GM12878 (cell line): ENCODE data around the gene MBOAT1.

ENCODE experiments used
- ATF3 ChIP-seq: IDR thresholded peaks from 2 replicates; pipeline ENCODE4 v1.6.1; 2011; ENCODE audit warnings: low read depth, mild to moderate bottlenecking, low read length, moderate library complexity, borderline replicate concordance; ENCODE audit errors: extremely low read depth
- CBFB ChIP-seq: IDR thresholded peaks from 2 replicates; pipeline ENCODE4 v1.6.1; 2016; ENCODE audit warnings: antibody characterized with exemption, low read depth
- CEBPB ChIP-seq, 2 experiments: fragments of 150-350 bp in 1 of 2; IDR thresholded peaks; 2 replicates each; pipeline ENCODE4 v1.6.1; 2012 to 2014; ENCODE audit warnings: low read depth in 2 of 2, low read length in 2 of 2, borderline replicate concordance in 1 of 2, inconsistent platforms in 1 of 2
- CHD1 ChIP-seq: IDR thresholded peaks from 2 replicates; pipeline ENCODE4 v1.6.1; 2012; ENCODE audit warnings: low read depth, low read length, improper control_type of control experiment
- CREM ChIP-seq: IDR thresholded peaks from 2 replicates; pipeline ENCODE4 v1.6.1; 2014; ENCODE audit warnings: antibody characterized with exemption, low read depth
- CTCF ChIP-seq, 3 experiments: IDR thresholded peaks in 2 of 3; conservative IDR thresholded peaks in 1 of 3; 2 replicates each; pipeline ENCODE4 v1.5.1; 2011; ENCODE audit warnings: low read depth in 3 of 3, low read length in 3 of 3, mild to moderate bottlenecking in 3 of 3, control low read depth in 2 of 3, moderate library complexity in 2 of 3, inconsistent platforms in 1 of 3, mixed read lengths in 1 of 3; ENCODE audit not compliant: control insufficient read depth in 2 of 3, insufficient read depth in 1 of 3; ENCODE audit errors: extremely low read depth in 1 of 3
- EZH2 ChIP-seq: IDR thresholded peaks from 2 replicates; pipeline ENCODE4 v1.6.1; 2012; ENCODE audit warnings: low read depth, mild to moderate bottlenecking, control low read depth, inconsistent platforms, low read length, borderline replicate concordance; ENCODE audit not compliant: control insufficient read depth
- NR2C2 ChIP-seq: IDR thresholded peaks from 2 replicates; pipeline ENCODE4 v1.6.1; 2011; ENCODE audit warnings: borderline replicate concordance, low read depth; ENCODE audit not compliant: control insufficient read depth, insufficient read length
- POLR2A ChIP-seq: IDR thresholded peaks from 2 replicates; pipeline ENCODE4 v1.6.1; 2011; ENCODE audit warnings: low read depth, mild to moderate bottlenecking, low read length
- POLR2AphosphoS5 ChIP-seq: IDR thresholded peaks from 2 replicates; pipeline ENCODE4 v1.6.1; 2011; ENCODE audit warnings: mild to moderate bottlenecking, low read length, inconsistent platforms
- PRDM15 ChIP-seq: fragments of 450-650 bp; formaldehyde crosslinking; IDR thresholded peaks from 2 replicates; pipeline ENCODE4 v1.4.0; 2020; ENCODE audit warnings: mild to moderate bottlenecking, moderate library complexity
- RAD21 ChIP-seq: IDR thresholded peaks from 2 replicates; pipeline ENCODE4 v1.6.1; 2011; ENCODE audit warnings: mild to moderate bottlenecking, low read depth, low read length, moderate library complexity; ENCODE audit not compliant: insufficient read depth
- SUZ12 ChIP-seq: fragments of 200-600 bp; sonication (generic); IDR thresholded peaks from one replicate; pipeline ENCODE4 v1.6.1; 2018; ENCODE audit warnings: antibody characterized with exemption, mild to moderate bottlenecking; ENCODE audit not compliant: unreplicated experiment
- ZNF24 ChIP-seq: fragments of 450-650 bp; IDR thresholded peaks from 2 replicates; pipeline ENCODE4 v1.6.1; 2017; ENCODE audit warnings: antibody characterized with exemption, mild to moderate bottlenecking

- TF ChIP-seq CTCF (IDR thresholded peaks at IDR 0.05 in 2 of 3, conservative IDR thresholded peaks at IDR 0.05 in 1 of 3; ENCODE audit: control insufficient read depth in 2 of 3, extremely low read depth in 1 of 3, insufficient read depth in 1 of 3, low read depth in 3 of 3, low read length in 3 of 3) (no peak), NR2C2 (no peak), ATF3 (no peak), EZH2 (no peak), RAD21 (no peak), PRDM15 (CRISPR knock-in tag) (no peak), CHD1 (no peak), CBFB (no peak), POLR2A (no peak), CEBPB (IDR thresholded peaks at IDR 0.05; ENCODE audit: borderline replicate concordance in 1 of 2, low read depth in 2 of 2, low read length in 2 of 2) (no peak), POLR2AphosphoS5 (no peak), SUZ12 (no peak), CREM (no peak), ZNF24 (peak; percentile 93)
Measured at GRCh38 chr6:20170455-20171148, 41.7 kb downstream of the MBOAT1 start.
